Right hindlimb (tissue), 1 donor: ENCODE data around the gene GAS2L2.

Experiments used
- DNase-seq: peaks from one replicate; pipeline ENCODE4 v3.0.0-alpha.2; 2018

The GAS2L2 gene

GRCh38 chr17:35745246-35745645 lies 7.8 kb downstream of the GAS2L2 start:
- no peak for DNase-seq

DNA sequence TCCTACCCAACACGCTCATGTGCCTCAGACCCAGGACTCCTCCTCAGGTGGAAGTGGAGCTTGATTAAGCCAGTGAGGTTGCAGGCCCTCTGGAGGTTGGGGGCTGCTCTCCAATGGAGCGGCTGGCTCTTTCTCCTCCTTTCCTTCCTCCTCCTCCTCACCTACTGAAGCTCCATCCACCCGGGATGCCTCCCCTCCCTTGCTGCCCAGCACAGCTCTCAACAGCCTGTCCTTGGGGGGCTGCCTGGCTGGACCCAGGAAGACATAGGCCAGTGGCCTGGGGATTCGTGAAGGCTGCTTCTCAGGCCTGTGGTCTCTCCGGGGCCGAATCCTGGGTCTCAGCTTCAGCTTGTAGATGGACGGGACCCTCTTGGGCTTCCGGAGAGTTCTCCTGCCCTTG lies 8.2 kb downstream of the GAS2L2 start:
- no peak for DNase-seq

DNA sequence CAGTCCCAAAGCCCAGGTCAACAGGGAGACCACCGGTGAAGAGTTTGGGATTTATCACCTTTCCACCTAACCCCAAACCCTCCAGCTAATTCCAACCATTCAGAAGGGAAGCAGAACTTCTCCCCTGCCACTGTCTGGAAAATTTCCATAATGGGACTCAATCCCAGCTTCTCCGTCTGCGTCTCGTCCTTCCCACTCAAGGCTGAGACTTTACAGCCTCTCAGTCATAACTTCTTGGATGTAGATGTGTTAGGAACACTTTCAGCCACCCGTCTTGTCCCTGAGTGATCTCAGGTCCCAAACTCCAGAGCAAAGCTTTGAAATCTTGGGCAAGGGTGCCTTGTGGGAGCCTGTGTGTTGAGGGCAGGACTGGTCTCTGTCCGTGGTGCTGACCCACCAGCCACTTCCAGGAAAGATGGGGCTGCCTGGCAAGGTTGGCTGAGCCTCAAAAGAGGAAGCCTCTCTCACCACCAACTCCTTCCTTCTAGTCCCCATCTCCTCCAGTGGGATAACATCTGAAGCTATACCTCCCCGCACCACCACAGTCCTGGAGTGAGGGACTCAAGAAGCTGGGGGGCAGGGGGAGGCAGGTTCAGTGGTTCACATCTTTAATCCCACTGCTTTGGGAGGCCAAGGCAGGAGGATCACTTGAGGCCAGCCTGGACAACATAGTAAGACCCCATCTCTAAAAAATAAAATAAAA lies 9.3 kb downstream of the GAS2L2 start:
- peak; percentile 47 for DNase-seq

- DNase-seq: no peak
Observed at GRCh38 chr17:35742896-35743477, 10.1 kb downstream of the GAS2L2 start.

- no peak for DNase-seq
Observed at GRCh38 chr17:35742496-35742895, 10.5 kb downstream of the GAS2L2 start.

DNA sequence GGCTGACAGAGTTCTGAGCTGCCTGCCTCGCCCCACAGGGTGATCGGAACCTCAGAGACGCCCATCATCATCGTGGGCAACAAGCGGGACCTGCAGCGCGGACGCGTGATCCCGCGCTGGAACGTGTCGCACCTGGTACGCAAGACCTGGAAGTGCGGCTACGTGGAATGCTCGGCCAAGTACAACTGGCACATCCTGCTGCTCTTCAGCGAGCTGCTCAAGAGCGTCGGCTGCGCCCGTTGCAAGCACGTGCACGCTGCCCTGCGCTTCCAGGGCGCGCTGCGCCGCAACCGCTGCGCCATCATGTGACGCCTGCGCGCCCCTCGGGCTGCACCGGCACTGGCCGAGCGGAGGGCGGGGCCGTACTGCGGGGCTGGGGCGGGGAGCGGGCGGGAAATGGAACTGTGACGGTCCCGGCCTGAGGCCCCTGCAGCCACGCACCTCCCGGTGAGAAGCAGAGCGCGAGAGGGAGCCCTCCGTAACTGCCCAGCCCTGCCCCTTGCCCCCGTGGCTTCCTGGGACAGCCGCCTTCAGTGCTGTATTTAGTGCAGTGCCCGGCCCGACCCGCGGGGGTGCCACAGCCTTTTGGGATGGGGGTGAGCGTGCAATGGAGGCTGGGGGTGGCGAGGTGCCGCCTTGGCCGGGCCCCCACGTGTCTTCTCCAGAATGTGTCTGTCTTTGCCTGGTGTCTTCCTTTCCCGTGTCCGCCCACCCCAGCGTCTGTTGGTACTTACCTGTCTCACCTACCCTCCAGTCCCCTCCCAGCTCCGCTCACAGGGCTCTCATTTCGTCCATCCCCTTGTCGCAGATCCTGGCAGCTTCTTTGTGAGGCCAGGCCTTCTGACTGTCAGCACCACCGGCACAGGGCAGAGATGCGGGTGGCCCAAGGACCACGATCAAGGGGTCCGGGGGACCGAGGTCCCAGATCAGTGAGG lies 11.8 kb downstream of the GAS2L2 start:
- no peak for DNase-seq

DNA sequence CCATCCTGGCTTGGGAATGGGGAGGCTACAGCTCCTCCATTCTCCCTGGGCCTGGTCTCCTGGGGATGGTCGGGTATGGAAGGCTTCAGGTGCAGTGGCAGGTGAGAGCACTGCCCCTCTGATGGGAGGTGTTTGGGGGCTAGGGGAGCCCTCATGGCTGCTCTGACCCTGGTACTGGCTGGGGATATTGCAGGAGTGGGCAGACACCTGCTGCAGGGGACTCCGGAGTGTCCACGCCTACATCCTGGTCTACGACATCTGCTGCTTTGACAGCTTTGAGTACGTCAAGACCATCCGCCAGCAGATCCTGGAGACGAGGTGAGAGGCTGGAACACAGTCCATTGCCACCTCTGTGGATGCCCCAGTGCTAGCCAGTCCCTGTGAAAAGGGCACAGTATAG lies 12.8 kb downstream of the GAS2L2 start:
- no peak for DNase-seq

- no peak for DNase-seq
Observed at GRCh38 chr17:35738519-35739133, 14.4 kb downstream of the GAS2L2 start.

GRCh38 chr17:35736236-35736635 lies 16.8 kb downstream of the GAS2L2 start:
- DNase-seq: no peak

- DNase-seq: no peak
Observed at GRCh38 chr17:35735036-35735805, 17.8 kb downstream of the GAS2L2 start.

DNA sequence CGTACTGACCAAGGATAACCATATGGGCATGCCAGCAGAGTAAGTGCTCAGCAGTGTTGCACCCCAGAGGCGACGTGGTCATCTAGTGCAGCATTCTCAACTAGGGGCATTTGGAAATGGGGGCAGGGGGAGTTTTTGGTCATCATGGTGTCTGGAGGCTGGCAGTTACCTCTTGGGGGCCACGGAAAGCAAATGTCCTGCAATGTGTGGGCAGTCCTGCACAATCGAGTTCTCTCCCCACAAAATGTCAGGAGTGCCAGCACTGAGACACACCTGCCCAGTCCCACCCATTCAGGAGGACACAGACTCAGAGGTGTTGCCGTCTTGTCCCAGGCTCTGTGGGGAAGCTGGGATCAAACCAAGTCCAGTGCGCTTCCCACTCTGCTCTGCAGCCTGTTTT lies 18.6 kb downstream of the GAS2L2 start:
- DNase-seq: no peak

DNA sequence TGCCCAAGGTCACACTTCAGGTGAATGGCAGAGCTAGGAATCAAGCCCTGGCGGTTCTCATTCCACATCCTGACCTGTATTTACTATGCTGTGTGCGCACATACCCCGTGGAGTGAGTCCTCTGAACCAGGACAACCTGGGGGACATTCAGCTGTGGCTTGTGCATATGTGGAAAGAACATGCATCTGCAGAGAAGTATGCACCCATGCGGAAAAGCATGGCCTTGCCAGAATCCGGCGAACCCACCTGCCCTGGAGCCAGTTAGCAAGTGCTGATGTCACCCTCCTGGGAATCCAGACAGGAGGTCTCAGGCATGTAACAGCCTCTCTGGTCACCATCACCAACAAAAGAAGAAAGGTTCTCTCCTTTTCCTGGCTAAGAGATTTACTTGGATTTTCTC lies 19.7 kb downstream of the GAS2L2 start:
- no peak for DNase-seq

GRCh38 chr17:35732806-35733136 lies 20.3 kb downstream of the GAS2L2 start:
- DNase-seq: no peak

DNA sequence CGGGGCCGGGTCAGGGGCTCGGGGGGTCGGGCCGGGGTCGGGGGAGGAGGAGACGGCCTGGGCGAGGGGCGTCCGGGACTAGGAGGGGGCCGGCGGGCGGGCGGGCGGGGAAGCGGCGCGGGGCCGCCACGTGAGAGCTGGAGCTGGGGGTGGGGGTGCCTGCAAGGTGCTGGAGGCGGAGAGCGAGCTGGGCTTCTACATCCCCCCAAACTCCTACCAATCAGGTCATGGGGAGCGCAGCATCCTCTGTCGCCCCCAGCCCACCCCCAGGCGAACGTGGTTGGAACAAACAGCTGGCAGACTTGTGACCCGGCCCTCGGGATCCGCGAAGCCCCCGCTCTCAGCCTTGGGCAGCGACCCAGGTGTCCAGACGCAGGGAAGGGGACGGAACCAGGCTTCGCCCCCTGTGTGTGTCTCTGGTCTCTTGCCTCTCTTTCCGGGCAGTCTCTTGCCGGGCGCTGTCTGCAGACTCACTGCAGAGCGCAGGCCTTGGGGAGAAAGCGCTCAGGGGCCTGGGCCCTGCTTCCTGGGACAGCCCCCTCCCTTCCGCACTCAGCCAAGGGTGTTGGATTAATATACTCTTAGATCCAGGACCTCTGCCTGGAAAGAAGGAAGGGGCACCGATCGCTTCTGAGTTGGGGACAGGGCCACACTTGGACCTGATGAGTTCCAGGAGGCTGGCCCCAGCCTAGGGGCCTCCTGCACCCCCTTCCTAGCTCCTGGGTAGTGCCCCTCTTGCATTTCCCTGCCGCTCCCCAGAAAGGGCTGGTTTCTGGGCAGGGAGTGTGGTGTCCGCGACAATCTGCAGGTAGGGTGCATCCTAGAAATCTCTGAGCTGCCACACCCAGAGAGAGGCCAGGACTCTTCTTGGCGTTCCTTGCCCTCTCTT lies 20.9 kb downstream of the GAS2L2 start:
- no peak for DNase-seq

DNA sequence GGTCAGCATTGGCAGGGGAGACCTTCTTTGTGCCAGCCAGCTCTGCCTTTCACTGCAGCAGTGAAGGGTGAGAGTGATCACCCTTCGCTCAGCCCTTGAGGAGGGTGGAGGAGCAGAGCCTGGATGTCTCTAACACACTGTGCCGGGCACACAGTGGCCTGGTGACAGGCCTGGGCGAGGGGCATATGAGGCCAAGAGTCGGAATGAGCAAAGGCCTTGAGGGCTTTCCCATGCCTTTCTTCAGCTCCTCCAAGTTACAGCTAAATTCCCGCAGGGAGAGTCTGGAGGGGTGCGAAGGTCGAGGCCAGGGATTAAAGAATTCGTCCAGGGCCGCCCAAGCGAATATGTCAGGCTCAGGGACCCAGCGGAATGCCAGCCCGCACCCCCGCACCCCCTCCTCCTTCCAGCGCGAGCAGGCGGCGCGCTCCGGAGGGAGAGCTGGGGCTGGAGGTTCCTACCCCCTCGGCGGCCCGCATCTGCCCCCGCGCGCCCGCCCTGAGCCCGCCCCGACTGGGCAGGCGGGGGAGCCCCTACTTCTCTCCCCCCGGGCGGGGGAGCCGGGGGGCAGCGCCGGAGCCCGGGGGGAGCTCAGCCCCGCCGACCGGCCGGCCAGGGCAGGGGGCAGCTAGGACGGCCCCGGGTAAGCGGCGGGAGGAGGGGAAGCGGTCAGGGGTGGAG lies 21.7 kb downstream of the GAS2L2 start, which contains the start of gene RASL10B:
Gene RASL10B (plus strand): TSS at position 401 of the 678 bp plus-strand sequence. CDS start 3,546 bp downstream, outside the sequence.
- DNase-seq: peak; percentile 64

GRCh38 chr17:35730400-35731005 lies 22.5 kb downstream of the GAS2L2 start:
- no peak for DNase-seq

- DNase-seq: no peak
Observed at GRCh38 chr17:35729405-35729833, 23.6 kb downstream of the GAS2L2 start.

DNA sequence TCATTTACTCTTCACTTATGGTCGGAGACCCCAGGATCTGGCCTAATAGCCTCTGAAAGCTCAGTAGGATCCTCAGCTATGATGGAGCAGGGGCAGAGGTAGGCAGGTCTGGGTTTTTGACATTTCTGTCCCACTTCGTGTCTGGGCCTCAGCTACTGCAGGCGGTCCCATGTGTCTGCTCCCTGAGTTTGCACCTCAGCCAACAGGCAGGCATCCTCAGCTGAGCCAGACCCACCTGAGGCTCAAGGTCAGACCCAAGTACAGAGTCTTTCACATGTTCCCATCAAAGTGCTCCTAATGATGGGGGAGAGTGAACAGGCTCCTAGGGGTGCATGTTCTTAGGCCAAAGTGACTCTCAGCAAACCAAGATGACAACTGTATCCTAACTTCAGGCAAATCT lies 24.5 kb downstream of the GAS2L2 start:
- DNase-seq: no peak

GRCh38 chr17:35727635-35728034 lies 25.4 kb downstream of the GAS2L2 start:
- no peak for DNase-seq

DNA sequence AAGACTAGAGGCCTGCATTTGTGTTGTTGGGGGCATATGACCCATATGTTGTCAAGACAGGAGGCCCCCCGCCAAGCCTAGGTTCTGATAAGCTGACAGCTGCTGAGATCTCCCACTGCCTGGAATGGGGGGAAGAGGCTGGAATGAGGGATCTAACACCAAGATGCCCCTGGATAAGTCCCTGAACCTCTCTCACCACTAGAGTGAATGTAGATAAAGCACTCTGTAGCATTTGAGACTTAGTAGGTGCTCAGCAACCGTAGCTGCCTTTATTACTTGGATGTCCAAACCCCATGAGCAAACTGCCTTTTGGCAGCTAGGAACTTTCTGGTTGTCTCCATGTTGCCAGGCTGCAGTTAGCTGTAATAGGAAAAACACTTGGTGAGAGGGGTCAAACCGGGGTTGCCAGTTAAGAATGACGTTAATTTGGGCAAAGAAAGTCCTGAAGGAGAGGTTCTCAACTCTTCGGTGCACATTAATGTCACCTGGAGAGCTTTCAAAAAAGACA lies 26.0 kb downstream of the GAS2L2 start:
- DNase-seq: no peak
